Suprapubic skin (tissue), 4 donors: ENCODE data around the gene RNF31. TPM values are rescaled to one million over a fixed set of nuclear protein-coding genes. Genes with fewer than 3 reads are reported as not detected.

Source experiments
- DNase-seq, 2 donors: peaks; one replicate each; pipeline ENCODE4 v3.0.0-alpha.2; 2019; ENCODE audit warnings: low spot score in 2 of 2
- H3K27ac ChIP-seq: fragments of 200-600 bp; sonication (generic); one replicate; pipeline ENCODE4 v1.5.1; 2019
- H3K27me3 ChIP-seq: fragments of 200-600 bp; sonication (generic); one replicate; pipeline ENCODE4 v1.5.1; 2019
- H3K36me3 ChIP-seq: fragments of 200-600 bp; sonication (generic); one replicate; pipeline ENCODE4 v1.5.1; 2019
- H3K4me1 ChIP-seq: fragments of 200-600 bp; sonication (generic); one replicate; pipeline ENCODE4 v1.5.1; 2019
- H3K4me3 ChIP-seq: fragments of 200-600 bp; sonication (generic); one replicate; pipeline ENCODE4 v1.5.1; 2019; ENCODE audit warnings: mild to moderate bottlenecking
- H3K9me3 ChIP-seq: fragments of 200-600 bp; sonication (generic); one replicate; pipeline ENCODE4 v1.5.1; 2019
- EP300 ChIP-seq: sonication (generic); formaldehyde crosslinking; IDR thresholded peaks from one replicate; pipeline ENCODE4 v1.6.1; 2017; ENCODE audit warnings: antibody characterized with exemption
- POLR2A ChIP-seq, 2 donors: fragments of 450-650 bp; IDR thresholded peaks; one replicate each; pipeline ENCODE4 v1.6.1; 2017; ENCODE audit warnings: antibody characterized with exemption in 2 of 2, mild to moderate bottlenecking in 2 of 2, moderate library complexity in 2 of 2
- POLR2AphosphoS5 ChIP-seq, 3 donors: sonication (generic); formaldehyde crosslinking; IDR thresholded peaks; one replicate each; pipeline ENCODE4 v1.6.1; 2017; ENCODE audit warnings: antibody characterized with exemption in 3 of 3
- WGBS: methylation state at CpG from one replicate; pipeline ENCODE4 v1.1.5; 2018; 5-methylcytosine and 5-hydroxymethylcytosine counted together
- total RNA-seq, 4 donors: library from RNA; depleted of rRNA; stranded (reverse); fragments of >200 nt; gene quantifications; one replicate each; pipeline ENCODE4 v1.1.0, GENCODE V29; 2016
- TF ChIP-seq, protein P1 (sequence below), 2 donors: fragments of 200-600 bp in 1 of 2; fragments of 450-650 bp in 1 of 2; sonication (generic) in 1 of 2; IDR thresholded peaks; one replicate each; pipeline ENCODE4 v1.5.1; 2016 to 2019; ENCODE audit warnings: antibody characterized with exemption in 2 of 2, mild to moderate bottlenecking in 1 of 2, moderate library complexity in 1 of 2

Gene RNF31
- total RNA-seq, 4 donors from 2014 or later, result 62.3 to 97.2 (median 70.6) TPM

DNA sequence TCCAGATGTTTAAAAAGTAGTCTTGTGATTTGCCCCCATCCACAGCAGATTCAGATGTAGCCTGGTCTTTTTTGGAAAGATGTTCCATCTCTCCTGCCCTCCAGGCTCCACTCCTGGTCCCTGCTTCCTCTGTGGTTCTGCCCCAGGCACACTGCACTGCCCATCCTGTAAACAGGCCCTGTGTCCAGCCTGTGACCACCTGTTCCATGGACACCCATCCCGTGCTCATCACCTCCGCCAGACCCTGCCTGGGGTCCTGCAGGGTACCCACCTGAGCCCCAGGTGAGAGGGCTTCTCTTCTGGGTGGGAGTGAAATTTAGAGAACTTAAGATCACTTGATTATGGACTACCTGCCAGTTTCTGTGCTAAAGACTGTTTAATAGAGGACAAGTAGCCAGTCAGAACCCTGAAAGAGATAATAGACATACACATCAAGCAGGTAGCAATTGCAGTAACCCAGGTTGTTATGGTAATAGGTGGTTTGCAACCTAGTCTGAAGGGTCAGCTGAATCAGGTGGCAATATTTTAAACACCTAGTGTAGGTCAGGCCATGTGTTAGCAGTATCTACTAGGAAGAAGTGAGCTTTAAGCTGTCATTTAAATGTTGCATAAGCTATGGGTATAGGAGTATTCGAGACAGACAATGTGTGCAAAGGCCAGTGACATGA is 2.1 kb downstream of the RNF31 start:
- H3K36me3 ChIP-seq, result peaks cover 46% of the 10 kb centered on the region
- WGBS, result 94% methylated on average over 3 of the region's 3 CpGs
- no peaks in the 10 kb centered on the region for H3K9me3 ChIP-seq

DNA sequence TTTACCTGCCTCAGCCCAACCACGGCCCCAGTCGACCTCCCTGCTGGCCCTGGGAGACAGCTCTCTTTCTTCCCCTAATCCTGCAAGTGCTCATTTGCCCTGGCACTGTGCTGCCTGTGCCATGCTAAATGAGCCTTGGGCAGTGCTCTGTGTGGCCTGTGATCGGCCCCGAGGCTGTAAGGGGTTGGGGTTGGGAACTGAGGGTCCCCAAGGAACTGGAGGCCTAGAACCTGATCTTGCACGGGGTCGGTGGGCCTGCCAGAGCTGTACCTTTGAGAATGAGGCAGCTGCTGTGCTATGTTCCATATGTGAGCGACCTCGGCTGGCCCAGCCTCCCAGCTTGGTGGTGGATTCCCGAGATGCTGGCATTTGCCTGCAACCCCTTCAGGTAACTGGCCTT is 2.8 kb downstream of the RNF31 start:
- DNase-seq, result no peak
- Histone ChIP-seq H3K27ac (no peak overlapping the region), H3K4me3 (no peak overlapping the region), H3K27me3 (no peaks in the 10 kb centered on the region), H3K4me1 (peaks cover 31% of the 10 kb centered on the region), H3K36me3 (peaks cover 52% of the 10 kb centered on the region), H3K9me3 (no peaks in the 10 kb centered on the region)
- TF ChIP-seq, protein P1, sequence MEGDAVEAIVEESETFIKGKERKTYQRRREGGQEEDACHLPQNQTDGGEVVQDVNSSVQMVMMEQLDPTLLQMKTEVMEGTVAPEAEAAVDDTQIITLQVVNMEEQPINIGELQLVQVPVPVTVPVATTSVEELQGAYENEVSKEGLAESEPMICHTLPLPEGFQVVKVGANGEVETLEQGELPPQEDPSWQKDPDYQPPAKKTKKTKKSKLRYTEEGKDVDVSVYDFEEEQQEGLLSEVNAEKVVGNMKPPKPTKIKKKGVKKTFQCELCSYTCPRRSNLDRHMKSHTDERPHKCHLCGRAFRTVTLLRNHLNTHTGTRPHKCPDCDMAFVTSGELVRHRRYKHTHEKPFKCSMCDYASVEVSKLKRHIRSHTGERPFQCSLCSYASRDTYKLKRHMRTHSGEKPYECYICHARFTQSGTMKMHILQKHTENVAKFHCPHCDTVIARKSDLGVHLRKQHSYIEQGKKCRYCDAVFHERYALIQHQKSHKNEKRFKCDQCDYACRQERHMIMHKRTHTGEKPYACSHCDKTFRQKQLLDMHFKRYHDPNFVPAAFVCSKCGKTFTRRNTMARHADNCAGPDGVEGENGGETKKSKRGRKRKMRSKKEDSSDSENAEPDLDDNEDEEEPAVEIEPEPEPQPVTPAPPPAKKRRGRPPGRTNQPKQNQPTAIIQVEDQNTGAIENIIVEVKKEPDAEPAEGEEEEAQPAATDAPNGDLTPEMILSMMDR (IDR thresholded peaks at IDR 0.05), result no peak
- TF ChIP-seq POLR2AphosphoS5 (IDR thresholded peaks at IDR 0.05) (no peak), EP300 (no peak), POLR2A (IDR thresholded peaks at IDR 0.05) (no peak)
- WGBS, result 91% methylated on average over 5 of the region's 9 CpGs

More for the DNA sequence above, 2.1 kb downstream of the RNF31 start:
- Histone ChIP-seq H3K4me1 (peaks cover 32% of the 10 kb centered on the region), H3K4me3 (no peak overlapping the region), H3K27me3 (no peaks in the 10 kb centered on the region), H3K27ac (no peak overlapping the region)
- no peak for DNase-seq
- TF ChIP-seq POLR2AphosphoS5 (IDR thresholded peaks at IDR 0.05) (no peak), POLR2A (IDR thresholded peaks at IDR 0.05) (no peak), EP300 (no peak)
- TF ChIP-seq, protein P1 (IDR thresholded peaks at IDR 0.05), result no peak

DNA sequence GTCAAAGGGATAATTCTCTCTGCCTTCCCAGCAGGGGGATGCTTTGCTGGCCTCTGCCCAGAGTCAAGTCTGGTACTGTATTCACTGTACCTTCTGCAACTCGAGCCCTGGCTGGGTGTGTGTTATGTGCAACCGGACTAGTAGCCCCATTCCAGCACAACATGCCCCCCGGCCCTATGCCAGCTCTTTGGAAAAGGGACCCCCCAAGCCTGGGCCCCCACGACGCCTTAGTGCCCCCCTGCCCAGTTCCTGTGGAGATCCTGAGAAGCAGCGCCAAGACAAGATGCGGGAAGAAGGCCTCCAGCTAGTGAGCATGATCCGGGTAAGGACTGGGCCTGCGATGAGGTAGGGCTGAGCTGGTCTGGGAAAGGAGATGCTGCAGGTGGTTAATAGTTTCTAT is 3.3 kb downstream of the RNF31 start:
- no peaks in the 10 kb centered on the region for H3K9me3 ChIP-seq
- H3K4me1 ChIP-seq, result peaks cover 26% of the 10 kb centered on the region
- H3K27me3 ChIP-seq, result no peaks in the 10 kb centered on the region
- DNase-seq, result no peak
- no peak for TF ChIP-seq POLR2A (IDR thresholded peaks at IDR 0.05)
- 76% methylated on average over 6 of the region's 9 CpGs for WGBS
- H3K27ac ChIP-seq, result no peak overlapping the region
- H3K4me3 ChIP-seq, result no peak overlapping the region
- H3K36me3 ChIP-seq, result peaks cover 58% of the 10 kb centered on the region

DNA sequence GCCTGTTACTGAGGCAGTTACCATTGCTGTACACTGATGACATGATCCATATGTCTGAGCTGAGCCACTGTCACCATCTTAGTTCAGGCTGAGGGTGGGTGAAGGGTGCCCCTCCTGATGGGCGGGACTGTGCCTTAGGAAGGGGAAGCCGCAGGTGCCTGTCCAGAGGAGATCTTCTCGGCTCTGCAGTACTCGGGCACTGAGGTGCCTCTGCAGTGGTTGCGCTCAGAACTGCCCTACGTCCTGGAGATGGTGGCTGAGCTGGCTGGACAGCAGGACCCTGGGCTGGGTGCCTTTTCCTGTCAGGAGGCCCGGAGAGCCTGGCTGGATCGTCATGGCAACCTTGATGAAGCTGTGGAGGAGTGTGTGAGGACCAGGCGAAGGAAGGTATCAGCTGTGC is 3.7 kb downstream of the RNF31 start:
- H3K9me3 ChIP-seq, result no peaks in the 10 kb centered on the region
- 85% methylated on average over 7 of the region's 9 CpGs for WGBS
- TF ChIP-seq EP300 (no peak), POLR2AphosphoS5 (IDR thresholded peaks at IDR 0.05) (no peak), POLR2A (IDR thresholded peaks at IDR 0.05) (no peak)
- TF ChIP-seq, protein P1 (IDR thresholded peaks at IDR 0.05), result no peak
- no peak overlapping the region for H3K27ac ChIP-seq
- H3K4me3 ChIP-seq, result no peak overlapping the region
- no peak for DNase-seq
- no peaks in the 10 kb centered on the region for H3K27me3 ChIP-seq
- peaks cover 21% of the 10 kb centered on the region for H3K4me1 ChIP-seq
- peaks cover 62% of the 10 kb centered on the region for H3K36me3 ChIP-seq

DNA sequence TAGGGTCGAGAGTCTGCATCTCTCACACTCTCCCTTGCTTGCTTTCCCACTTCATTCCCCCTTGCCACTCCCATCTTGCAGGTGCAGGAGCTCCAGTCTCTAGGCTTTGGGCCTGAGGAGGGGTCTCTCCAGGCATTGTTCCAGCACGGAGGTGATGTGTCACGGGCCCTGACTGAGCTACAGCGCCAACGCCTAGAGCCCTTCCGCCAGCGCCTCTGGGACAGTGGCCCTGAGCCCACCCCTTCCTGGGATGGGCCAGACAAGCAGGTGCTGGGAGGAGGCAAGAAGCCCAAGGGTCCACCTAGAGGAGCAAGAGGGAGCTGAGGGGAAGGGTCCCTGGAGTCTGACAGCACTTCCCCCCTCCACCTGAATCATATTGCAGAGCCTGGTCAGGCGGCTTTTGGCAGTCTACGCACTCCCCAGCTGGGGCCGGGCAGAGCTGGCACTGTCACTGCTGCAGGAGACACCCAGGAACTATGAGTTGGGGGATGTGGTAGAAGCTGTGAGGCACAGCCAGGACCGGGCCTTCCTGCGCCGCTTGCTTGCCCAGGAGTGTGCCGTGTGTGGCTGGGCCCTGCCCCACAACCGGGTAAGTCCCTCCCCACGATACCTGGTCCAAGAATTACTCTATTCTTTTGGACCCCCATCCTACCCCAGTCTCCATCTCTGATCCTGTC is 4.2 kb downstream of the RNF31 start:
- no peaks in the 10 kb centered on the region for H3K9me3 ChIP-seq
- no peak overlapping the region for H3K4me3 ChIP-seq
- WGBS, result 94% methylated on average over 16 of the region's 16 CpGs
- H3K36me3 ChIP-seq, result peaks cover 67% of the 10 kb centered on the region
- TF ChIP-seq, protein P1 (IDR thresholded peaks at IDR 0.05), result no peak
- TF ChIP-seq EP300 (no peak), POLR2AphosphoS5 (IDR thresholded peaks at IDR 0.05) (no peak), POLR2A (IDR thresholded peaks at IDR 0.05) (no peak)
- H3K27ac ChIP-seq, result no peak overlapping the region
- DNase-seq, result no peak
- H3K4me1 ChIP-seq, result peaks cover 19% of the 10 kb centered on the region
- no peaks in the 10 kb centered on the region for H3K27me3 ChIP-seq
